ENCODE measurements around the gene DSC1.
A peak's percentile ranks its signal among the peaks of the same experiment; 100 is the strongest.
"Not testable (repeated sequence)": the region's sequence is repeated elsewhere in the genome, so short reads cannot be mapped to it uniquely, and the experiment has no call there.

DSC1 gene, protein sequence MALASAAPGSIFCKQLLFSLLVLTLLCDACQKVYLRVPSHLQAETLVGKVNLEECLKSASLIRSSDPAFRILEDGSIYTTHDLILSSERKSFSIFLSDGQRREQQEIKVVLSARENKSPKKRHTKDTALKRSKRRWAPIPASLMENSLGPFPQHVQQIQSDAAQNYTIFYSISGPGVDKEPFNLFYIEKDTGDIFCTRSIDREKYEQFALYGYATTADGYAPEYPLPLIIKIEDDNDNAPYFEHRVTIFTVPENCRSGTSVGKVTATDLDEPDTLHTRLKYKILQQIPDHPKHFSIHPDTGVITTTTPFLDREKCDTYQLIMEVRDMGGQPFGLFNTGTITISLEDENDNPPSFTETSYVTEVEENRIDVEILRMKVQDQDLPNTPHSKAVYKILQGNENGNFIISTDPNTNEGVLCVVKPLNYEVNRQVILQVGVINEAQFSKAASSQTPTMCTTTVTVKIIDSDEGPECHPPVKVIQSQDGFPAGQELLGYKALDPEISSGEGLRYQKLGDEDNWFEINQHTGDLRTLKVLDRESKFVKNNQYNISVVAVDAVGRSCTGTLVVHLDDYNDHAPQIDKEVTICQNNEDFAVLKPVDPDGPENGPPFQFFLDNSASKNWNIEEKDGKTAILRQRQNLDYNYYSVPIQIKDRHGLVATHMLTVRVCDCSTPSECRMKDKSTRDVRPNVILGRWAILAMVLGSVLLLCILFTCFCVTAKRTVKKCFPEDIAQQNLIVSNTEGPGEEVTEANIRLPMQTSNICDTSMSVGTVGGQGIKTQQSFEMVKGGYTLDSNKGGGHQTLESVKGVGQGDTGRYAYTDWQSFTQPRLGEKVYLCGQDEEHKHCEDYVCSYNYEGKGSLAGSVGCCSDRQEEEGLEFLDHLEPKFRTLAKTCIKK

DNA sequence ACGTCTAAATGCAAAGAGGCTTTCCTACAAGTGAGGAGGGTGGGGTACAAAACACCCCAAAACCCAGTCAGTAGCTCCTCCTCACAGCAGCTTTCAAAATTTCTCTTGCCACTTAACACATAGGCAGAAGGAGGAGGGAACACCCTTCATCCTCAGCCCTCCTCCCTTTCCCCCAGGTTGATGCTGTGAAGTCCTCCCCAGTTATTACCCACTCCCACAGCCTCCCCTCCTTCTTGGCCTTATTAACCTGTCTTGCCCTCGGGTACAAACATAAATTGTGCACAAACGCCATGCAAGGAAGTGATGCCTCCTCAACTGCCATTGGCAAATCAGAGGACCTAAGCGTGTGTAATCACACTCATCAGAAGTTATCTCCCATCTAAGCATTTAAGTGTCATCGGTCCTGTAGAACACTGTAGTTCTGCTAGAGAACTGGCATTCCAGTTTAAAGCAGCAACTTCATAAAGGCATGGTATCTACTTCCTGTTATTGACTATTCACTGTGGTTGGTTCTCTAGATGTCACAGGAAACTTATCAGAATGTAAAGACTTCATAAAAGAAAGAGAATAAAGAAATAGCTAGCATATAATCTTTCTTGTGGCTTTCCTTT, at the start of gene DSC1:
Gene DSC1, minus strand, starts transcription at position 32 of the 611 bp plus-strand sequence. CDS start 262 bp downstream, outside the sequence.
- DNase-seq, result no peak

DNA sequence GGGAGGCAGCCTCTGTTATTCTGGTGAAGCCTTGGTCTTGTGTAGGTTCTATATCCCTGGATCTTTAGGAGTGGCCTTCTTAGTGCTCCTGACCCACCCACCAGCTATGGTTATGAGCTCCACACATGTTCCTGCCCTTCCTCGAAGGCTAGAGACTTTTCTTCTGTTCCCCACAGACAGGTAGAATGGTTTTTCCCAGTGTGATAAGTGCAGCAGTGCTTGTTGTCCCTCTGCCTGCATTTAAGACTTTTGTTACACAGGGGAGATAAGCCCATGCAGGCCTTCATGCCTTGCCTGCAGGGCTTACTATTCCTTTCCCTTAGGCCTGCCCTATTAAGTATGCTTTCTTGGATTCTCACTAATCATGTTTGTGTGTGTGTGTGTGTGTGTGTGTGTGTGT, 48.4 kb upstream of the DSC1 start:
- DNase-seq, result no peak

DNA sequence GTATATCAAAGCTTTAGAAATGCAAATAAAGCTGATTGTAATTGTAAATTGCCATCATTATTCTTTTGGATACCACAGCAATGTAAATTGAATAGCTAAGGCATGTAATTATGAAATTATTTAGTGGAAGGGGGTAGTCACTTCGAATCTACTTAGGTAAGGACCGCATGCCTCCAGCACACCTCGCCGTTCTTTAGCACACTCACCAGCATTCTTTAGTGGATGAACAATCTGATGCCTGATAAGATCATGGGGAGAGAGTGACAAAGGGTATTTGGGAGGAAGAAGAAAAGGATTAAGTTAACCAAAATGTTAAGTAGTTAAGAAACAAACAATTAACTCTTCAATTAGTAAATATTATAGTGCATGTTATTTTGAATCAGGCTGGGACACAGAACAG, 46.4 kb upstream of the DSC1 start:
- DNase-seq, result no peak

DNA sequence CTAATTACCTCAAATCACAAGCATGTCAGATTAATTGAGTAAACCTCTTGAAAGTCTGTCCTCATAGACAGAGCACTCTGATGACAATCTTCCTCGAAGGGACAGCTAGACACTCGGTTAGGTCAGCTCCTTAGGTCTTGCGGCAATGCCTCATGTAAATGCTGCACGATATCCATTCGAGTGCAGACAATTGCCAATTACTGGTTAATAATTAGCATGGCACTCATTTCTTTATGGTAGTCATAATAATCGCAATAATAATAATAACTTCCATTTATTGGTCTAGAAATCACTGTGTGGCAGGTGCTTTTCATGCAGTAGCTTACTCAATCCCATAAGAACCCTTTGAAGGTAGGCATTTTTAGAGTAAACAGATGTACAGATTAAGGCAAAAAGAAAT, 44.7 kb upstream of the DSC1 start:
- no peak for DNase-seq

DNA sequence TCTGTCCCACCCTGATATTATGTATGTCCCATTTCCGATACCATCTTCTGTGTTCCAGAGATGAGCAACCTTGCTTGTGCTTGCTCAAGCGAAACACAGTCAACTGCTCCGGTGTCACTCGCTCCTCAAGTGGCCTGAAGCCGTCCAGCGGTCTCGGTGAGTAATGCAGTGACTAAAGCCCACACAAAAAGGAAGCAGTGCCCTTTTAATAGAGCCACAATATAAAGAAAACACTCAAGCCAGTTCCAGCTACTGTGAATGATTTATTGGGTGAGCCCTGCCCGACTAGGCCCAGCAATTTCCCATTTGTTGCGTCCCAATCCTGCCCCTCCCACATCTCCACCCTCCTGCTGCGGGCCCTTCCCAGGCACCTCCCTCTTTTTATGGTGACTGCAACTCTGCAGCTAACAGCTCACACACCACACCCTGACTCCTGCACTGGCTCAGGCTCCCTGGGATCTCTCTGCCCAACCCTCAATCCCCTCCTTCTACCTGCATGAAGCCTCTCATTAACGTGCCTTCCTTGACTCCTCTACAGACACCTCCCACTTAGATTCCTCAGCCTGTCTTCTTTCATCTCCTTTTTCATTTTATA, 44.2 kb upstream of the DSC1 start:
- no peak for DNase-seq

DNA sequence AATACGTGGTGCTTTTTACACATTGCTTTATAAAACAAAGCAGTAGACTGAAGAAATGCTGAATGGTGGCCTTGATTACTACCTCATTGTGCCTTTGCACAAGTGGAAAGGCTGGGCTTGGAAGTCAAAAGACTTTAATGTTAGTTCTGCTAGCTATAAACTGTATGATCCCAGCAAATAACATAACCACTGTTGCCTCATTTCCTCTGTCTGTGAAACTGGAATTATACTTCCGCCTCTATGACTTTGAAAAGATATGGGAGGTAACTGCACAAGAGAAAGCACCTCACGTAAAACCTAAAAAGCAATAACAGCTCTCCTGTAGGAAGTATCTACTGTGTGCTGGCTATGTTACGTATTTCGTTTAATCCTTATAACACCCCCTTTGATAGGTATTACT, 43.4 kb upstream of the DSC1 start:
- DNase-seq, result no peak

DNA sequence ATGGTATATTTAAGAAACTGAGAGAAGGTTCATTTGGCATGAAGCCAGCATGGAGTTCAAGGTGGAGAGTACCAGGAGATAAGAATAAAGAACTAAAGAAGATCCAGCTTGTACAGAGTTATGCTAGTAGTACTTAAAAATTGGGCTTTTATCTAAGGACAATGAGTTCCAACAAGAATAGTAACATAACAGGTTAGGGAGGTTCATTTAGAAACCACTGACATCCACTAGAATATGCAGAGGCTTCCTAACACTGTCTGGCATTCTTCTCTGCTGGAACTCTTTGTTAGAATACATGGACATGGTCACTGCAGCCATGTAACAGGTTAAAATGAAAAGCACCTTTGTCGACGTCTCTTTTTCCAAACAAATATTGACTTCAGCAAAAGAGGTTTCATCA, 42.6 kb upstream of the DSC1 start:
- no peak for DNase-seq

DNA sequence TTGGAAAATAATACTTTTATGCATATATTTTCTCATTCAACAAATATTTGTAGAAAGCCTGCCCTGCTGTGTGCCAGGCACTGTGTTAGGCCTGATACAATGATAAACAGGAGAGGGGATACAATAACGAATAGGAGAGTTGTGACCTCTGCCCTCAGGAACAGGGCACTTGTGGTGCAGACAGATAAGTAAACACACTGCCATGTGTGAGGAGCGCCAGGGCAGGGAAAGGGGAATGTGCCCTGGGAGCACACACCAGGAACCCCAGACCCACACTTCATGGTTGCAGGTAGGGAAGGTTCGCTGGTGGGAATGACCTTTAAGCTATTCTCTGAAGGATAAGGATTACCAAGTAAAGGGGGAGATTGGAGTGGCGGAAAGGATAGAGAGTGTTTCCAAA, 42.2 kb upstream of the DSC1 start:
- no peak for DNase-seq

DNA sequence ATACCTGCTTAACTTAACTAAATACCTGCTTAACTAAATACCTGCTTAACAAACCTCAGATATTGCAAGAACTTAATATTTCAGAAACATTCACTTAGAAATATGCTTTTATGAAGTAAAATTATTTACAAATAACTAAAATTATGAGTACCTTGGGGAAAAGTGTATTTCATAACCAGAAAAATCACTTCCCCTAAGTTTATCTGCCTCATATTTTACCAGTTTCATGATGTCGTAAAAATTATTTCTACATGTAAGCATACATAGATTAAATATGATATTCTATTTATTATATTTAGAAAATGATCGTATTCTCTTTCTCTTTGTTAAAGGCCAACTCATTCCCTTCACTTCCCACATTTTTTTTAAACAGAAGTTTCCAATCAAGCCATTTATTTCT, 41.5 kb upstream of the DSC1 start:
- DNase-seq, result no peak

DNA sequence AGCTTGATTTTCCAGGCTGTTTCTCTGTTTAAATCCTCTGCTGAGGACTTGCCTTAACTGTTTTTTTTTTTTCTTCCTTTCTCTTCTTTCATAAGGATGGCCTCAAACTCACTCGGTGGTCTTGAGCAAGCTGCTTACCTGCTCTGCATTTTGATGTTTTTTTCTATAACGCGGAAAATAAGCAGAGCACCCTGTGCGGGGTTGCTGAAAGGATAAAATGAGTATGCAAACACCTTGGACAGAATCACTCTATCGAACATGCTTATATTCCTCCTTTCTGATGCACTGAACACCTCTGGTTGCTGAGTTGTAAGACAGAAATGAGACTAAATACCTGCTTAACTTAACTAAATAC, 41.1 kb upstream of the DSC1 start:
- DNase-seq, result no peak

DNA sequence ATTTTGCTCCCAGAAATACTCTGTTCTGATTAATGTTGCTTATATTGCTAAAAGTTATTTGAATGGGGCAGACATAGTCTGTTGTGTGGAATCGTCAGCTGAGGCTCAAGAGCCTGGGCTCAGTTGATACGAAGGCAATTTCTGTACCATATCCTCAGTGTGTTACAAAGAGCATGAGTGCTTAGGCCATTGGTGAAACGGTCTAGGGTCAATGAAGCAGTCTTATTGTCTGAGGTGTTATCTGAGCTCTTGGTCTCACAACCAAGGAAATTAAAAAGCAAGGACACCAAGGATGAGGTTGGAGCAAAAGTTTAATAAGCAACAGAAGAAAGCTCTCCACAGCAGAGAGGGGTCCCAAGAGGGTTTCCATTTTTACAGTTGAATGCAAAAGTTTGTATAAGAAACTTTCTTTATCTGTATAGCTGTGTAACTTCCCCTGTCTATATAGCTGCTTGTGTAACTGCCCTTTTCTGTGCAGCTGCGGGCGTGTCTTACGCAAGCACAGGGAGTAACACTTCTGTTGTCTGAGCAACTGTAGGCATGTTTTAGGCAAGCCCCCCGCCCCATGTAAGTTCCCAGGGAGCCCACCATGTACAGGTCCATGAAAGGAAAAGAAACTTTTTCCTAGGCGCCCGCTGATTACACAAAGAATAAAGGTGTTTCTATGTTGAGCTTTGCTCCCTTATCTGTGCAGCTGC, 40.6 kb upstream of the DSC1 start:
- DNase-seq, result no peak

DNA sequence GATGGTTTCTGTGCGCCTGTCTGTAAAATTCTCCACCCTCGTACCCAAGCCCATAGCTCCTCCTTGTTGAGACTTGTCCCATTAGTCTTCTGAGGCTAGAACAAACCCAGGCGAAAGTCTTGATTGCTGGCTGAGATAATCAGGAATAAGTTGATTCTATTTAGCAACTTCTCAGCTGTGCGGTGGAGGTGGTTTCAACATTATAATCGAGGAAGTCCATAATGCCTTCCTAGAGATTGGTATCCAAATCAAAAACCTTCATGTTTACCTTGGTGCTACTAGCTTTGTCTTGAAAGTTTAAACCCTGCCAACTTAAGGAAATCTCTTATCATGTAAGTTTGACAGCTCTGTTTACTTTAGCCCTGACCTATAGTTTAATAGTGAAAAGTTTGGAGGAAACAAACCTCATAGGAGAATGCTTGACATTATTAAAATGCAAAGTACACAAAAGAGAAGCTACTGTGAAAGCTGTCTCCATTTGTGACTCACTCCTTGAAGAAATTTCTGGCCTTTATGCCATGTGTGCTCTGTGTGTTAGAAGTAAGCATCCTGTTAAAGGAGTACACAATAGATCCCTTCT, 36.6 kb upstream of the DSC1 start:
- DNase-seq, result no peak

DNA sequence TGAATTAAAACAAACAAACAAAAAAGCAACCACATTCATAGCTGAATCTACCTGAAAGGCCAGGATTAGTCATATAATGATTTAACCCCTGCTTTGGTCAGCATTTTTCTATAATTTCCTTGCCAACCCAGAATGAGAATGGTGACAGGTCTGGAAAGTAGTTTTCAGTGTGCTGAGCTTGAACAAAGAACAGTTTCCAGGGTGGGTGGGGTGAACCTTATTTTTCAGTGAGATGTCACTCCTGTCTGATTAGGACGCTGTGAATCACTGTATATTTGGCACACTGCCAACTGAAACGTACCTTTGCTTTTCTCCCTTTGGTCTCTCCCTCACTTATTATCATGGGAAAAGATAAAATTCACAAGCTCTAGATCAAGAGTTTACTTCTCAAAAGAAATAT, 35.0 kb upstream of the DSC1 start:
- DNase-seq, result peak; percentile 24

DNA sequence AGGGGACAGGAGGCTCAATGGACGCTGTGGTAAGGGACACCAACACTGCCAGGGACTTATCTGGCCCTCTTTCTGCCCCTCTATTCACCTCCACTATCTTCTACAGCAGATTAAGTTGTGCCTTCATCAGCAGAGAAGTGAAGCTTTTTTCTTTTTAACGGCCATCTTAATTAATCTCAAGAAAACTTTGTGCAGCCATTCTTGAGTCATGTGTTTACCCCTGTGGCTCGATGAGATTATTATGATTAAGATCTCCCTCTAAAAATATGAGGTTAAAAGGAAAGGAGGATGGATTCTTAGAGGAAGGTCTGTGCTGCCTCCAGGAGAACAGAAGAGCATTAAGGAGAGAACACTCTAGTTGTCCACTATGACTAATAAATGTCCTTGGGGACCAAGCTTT, 32.4 kb upstream of the DSC1 start:
- DNase-seq, result no peak

DNA sequence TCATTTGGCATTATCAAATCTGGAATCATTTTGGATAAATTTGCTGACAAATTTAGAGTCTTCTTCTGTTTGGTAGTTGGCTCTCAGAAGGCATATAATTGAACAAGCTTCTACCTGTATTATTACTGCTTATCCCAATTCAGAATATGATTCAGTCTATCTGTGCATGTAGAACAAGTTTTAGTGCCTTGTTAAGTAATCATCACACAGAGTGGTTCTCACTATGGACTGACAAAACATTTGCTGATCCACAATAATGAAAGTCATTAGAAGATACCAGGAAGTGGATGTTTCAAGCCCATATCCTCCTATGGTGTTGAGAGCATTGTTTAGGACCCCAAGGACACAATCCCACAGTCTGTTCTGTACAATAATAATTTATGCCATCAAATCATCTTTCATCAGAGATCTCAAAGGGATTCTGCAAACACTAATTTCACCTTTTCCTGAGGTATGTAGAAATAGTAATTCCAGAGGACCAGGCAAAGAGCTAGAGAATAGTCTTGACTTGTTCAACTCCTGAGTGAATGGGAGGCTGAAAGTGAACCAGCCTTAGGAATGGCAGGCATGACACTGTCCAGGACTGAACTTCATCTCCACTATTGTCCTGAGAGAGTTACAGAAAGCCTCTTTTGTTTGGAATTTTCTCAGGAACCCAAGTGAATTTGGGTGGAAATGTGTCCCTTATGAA, 29.6 kb upstream of the DSC1 start:
- no peak for DNase-seq

DNA sequence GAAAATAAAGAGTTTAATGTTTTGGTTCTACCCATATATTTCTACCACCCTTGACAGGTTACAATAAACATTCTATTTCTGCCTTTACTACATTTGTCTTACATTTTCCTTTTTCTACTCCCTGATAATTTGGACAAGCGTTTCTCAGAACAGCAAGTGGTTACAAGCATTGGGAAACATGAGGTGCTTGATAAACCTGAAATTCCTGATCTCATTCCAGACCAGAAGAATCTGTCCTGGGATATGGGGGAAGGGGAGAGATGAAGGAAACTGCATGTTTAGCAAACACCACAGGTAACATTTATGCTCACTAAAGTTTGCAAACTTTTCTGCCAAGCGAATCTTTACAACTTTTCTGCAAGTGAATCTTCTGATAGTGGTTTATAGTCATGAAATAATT, 28.3 kb upstream of the DSC1 start:
- no peak for DNase-seq

DNA sequence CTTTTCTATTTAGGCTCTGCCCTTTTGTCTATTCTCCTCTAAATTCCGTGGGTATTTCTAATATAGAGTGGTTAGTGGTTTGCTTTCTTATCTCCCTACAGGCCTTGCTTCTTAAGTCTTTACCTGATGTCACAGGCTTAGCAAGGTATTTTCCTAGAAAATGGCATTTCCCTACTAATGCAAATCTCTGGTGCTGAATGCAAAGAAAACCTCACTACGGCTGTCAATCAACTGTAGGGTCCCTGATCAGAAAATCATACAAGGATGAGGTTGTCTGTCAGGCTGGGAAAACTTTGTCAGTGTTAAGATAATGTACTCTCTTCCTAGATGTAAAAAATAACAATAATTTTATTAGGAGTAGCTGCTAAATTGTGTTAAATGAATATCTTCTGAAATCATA, 27.1 kb upstream of the DSC1 start:
- DNase-seq, result no peak

DNA sequence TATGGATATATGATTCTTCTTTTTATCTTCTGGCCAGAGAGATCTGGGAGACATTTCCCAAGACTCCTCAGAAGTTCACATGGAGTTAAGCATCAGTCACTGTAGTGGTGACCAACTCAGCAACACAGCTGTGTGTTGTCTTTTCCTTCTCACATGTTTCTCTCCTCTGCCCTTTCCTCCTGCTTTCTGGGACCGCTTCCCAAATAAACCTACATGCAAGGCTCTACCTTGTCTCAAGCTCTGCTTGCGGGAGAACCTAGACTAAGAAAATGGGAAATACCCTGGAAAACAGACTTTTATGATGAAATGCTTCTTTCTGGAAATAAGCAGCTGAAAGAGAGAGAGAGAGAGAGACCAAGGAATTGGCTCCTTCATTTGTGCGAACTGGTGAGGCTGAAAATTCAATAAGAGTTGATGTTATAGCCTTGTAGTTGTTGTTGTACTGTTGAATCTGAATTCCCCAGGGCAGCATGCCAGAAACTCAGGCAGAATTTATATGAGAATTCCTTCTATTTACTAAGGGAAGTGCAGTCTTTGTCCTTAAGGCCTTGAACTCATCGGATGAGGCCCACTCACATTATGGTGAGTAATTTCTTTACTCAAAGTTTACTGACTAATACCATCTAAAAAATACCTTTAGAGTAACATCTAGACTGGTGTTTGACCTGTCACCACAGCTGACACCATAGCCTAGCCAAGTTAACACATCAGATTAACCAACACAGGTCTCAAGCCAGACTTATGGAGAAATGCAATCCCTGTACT, 22.7 kb upstream of the DSC1 start:
- no peak for DNase-seq

DNA sequence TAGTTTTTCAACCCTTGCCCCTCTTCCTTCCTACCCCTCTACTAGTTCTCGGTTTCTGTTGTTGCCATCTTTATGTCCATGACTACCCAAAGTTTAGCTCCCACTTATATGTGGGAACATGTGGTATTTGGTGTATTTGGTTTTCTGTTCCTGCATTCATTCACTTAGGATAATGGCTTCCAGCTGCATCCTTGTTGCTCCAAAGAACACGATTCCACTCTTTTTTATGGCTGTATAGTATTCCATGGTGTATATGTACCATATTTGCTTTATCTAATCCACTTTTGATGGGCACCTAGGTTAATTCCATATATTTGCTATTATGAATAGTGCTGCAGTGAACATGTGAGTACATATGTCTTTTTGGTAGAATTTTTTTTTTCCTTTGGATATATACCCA, 20.6 kb upstream of the DSC1 start:
- no peak for DNase-seq

DNA sequence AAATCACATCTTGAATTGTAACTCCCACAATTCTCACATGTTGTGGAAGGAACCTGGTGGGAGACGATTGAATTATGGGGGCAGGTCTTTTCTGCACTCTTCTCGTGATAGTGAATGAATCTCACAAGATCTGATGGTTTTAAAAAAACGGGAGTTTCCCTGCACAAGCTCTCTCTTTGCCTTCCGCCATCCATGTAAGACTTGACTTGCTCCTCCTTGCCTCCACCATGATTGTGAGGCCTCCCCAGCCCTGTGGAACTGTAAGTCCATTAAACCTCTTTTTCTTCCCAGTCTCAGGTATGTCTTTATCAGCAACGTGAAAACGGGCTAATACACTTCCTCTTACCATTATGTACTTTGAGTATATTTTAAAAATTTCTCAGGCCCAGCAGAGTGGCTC, 14.7 kb upstream of the DSC1 start:
- not testable (repeated sequence) for DNase-seq

DNA sequence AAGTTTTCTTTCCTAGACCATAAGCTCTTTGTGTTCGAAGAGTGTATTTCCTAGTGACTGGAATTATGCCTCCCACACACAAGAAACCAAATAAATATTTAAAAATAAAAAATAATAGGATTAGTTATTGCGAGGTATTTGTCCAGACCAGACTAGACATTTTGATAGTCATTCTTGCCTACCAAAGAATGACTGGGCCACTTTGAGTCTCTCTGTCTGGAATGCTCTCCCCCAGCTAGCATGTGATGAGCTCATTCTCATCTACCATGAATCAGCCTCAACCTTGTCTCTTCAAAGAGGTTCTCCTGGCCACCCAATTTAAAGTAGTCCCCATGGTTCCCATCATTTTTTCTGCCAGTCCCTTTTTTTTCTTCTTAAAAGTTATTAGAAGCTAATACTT, 13.9 kb upstream of the DSC1 start:
- no peak for DNase-seq

Data from NCI-H1105 (cell line).